ENCODE data around the gene SWAP70.

Gene SWAP70

GRCh38 chr11:9780929-9781328 lies 117.1 kb downstream of the SWAP70 start:
- no peak for DNase-seq

GRCh38 chr11:9783986-9784385 lies 120.1 kb downstream of the SWAP70 start:
- DNase-seq, result no peak

GRCh38 chr11:9784602-9785315 lies 120.9 kb downstream of the SWAP70 start:
- no peak for DNase-seq

GRCh38 chr11:9787260-9787659 lies 123.4 kb downstream of the SWAP70 start:
- DNase-seq, result no peak

GRCh38 chr11:9787981-9788521 lies 124.2 kb downstream of the SWAP70 start:
- DNase-seq, result no peak

GRCh38 chr11:9789910-9790309 lies 126.0 kb downstream of the SWAP70 start:
- no peak for DNase-seq

- no peak for DNase-seq
These were observed 126.8 kb downstream of the SWAP70 start for GRCh38 chr11:9790703-9791102.

- DNase-seq, result no peak
These were observed 132.4 kb downstream of the SWAP70 start for GRCh38 chr11:9796266-9796665.

- no peak for DNase-seq
These were observed 133.0 kb downstream of the SWAP70 start for GRCh38 chr11:9796854-9797253.

GRCh38 chr11:9797300-9797699 lies 133.4 kb downstream of the SWAP70 start:
- DNase-seq, result no peak

- no peak for DNase-seq
These were observed 136.0 kb downstream of the SWAP70 start for GRCh38 chr11:9799886-9800285.

GRCh38 chr11:9802291-9802861 lies 138.5 kb downstream of the SWAP70 start:
- DNase-seq, result no peak
